GM13976 (cell line): Measurements from ENCODE around the gene GPR42.
"Not testable (repeated sequence)": the region's sequence is repeated elsewhere in the genome, so short reads cannot be mapped to it uniquely, and the experiment has no call there.

Source experiments
- DNase-seq: peaks from one replicate; pipeline ENCODE4 v3.0.0; 2012; ENCODE audit warnings: low spot score
- in situ Hi-C: fragments of 300-500 bp; cut with MboI; formaldehyde crosslinking; loops from one replicate; pipeline ENCODE4 v1.12.0; 2022; ENCODE audit warnings: low sequenced_read_pairs, mixed read lengths, inconsistent platforms; ENCODE audit not compliant: unreplicated experiment
- TF ChIP-seq, protein P1 (sequence below): IDR thresholded peaks from 2 replicates; pipeline ENCODE4 v1.5.1; 2012; ENCODE audit warnings: borderline replicate concordance, mild to moderate bottlenecking; ENCODE audit not compliant: insufficient read depth; ENCODE audit errors: extremely low read depth, missing control alignments, control extremely low read depth

Gene GPR42

DNA sequence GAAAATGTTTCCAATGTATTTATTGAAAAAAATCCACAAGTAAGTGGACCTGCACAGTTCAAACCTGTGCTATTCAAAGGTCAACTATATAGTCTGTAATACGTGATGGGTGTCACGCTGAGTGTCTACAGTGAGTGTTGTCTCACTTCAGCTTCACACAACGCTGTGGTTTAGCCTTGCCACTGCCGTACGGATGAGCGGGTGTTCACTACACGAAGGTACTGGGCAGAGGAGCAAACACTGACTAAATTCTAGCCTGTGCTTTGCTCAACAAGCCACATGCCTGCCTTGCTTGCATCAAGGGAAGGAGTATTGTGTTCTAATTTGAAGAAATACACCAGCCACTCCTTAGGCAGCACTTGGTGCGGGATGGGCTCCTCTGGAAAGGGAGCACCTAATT, 16.0 kb upstream of the GPR42 start:
- TF ChIP-seq, protein P1, sequence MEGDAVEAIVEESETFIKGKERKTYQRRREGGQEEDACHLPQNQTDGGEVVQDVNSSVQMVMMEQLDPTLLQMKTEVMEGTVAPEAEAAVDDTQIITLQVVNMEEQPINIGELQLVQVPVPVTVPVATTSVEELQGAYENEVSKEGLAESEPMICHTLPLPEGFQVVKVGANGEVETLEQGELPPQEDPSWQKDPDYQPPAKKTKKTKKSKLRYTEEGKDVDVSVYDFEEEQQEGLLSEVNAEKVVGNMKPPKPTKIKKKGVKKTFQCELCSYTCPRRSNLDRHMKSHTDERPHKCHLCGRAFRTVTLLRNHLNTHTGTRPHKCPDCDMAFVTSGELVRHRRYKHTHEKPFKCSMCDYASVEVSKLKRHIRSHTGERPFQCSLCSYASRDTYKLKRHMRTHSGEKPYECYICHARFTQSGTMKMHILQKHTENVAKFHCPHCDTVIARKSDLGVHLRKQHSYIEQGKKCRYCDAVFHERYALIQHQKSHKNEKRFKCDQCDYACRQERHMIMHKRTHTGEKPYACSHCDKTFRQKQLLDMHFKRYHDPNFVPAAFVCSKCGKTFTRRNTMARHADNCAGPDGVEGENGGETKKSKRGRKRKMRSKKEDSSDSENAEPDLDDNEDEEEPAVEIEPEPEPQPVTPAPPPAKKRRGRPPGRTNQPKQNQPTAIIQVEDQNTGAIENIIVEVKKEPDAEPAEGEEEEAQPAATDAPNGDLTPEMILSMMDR: no peak
- DNase-seq: peak; percentile 13
- in situ Hi-C loops: loop anchor here (10.0 kb wide), 2 partner anchors 110 to 140 kb away; partner anchors contain the start of gene KRTDAP

DNA sequence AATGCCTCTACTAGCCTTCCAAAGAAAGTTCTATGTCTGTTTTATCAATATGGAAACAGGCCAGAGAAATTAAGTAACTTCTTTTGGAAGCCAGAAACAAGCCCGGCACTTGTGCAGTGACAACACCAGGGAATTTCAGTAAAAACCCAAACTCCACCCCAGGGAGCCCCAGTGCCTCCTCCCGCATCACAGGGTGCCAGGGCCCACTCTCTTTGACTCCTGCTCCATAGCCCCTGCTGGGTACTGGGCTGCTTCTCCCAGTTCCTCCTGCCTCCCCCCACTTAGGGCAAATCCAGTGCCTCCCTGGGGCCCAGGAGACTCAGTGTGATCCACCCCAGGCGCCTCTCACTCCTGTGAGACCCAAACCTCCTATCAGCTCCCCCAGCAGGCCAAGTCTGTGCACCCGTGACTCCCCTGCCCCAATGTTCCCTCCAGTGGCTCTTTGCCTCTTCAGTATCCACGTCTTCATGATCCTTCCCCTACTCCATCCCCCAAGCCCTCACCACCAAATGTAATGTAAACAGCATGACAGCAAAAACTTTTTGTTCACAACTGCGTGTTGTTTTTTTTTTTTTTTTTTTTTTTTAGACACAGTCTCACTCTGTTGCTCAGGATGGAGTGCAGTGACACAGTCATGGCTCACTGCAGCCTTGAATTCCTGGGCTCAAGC, 14.9 kb upstream of the GPR42 start:
- TF ChIP-seq, protein P1: no peak
- in situ Hi-C loops: loop anchor here (10.0 kb wide), 2 partner anchors 109 to 139 kb away; partner anchors contain the start of gene KRTDAP
- peak; percentile 8 for DNase-seq

DNA sequence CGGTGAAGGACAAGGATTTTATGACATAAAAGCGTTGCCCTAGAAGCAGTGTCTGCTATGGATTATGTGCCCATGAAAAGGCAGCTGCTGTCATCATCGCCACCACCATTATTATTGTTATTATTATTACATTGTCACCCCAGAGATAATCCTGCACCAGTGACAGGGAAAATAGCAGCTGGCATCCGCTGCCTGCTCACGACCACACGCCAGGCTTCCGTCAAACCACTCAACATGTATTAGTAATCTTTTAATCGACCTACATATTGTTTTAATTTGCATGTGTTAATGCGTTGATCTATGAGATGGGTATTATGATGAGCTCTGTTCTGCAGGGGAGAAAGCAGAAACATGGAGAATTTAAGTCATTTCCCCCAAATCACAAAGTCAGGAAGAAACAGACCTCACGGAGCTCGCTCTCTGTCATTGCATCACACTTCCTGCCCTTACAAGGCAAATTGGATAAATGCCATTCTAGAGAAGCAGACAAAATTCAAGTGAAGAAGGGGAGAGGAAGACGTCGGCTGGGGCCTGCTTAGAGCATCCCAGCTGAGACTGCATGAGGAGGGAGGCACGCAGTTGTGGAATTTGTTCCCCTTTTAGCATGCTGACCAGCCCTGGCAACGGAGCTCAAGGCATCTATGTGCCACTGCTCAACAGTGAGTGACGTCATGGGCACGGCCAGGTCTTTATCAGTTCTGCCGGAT, 12.8 kb upstream of the GPR42 start, which contains the start of gene FFAR3:
FFAR3 (plus strand) TSS at position 594 of the 707 bp plus-strand sequence. CDS start 431 bp downstream, outside the sequence.
- in situ Hi-C loops: loop anchor here (10.0 kb wide), 2 partner anchors 107 to 137 kb away; partner anchors contain the start of gene KRTDAP
- TF ChIP-seq, protein P1: no peak
- peak; percentile 5 for DNase-seq

DNA sequence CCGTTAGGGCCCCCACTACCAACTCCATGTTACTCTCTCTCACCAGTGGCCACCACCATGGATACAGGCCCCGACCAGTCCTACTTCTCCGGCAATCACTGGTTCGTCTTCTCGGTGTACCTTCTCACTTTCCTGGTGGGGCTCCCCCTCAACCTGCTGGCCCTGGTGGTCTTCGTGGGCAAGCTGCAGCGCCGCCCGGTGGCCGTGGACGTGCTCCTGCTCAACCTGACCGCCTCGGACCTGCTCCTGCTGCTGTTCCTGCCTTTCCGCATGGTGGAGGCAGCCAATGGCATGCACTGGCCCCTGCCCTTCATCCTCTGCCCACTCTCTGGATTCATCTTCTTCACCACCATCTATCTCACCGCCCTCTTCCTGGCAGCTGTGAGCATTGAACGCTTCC, 12.0 kb upstream of the GPR42 start:
- in situ Hi-C loops: loop anchor here (10.0 kb wide), 2 partner anchors 106 to 136 kb away; partner anchors contain the start of gene KRTDAP
- DNase-seq: not testable (repeated sequence)

DNA sequence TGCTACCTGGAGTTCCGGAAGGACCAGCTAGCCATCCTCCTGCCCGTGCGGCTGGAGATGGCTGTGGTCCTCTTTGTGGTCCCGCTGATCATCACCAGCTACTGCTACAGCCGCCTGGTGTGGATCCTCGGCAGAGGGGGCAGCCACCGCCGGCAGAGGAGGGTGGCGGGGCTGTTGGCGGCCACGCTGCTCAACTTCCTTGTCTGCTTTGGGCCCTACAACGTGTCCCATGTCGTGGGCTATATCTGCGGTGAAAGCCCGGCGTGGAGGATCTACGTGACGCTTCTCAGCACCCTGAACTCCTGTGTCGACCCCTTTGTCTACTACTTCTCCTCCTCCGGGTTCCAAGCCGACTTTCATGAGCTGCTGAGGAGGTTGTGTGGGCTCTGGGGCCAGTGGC, 11.5 kb upstream of the GPR42 start:
- not testable (repeated sequence) for DNase-seq
- in situ Hi-C loops: loop anchor here (10.0 kb wide), 2 partner anchors 105 to 135 kb away; partner anchors contain the start of gene KRTDAP

DNA sequence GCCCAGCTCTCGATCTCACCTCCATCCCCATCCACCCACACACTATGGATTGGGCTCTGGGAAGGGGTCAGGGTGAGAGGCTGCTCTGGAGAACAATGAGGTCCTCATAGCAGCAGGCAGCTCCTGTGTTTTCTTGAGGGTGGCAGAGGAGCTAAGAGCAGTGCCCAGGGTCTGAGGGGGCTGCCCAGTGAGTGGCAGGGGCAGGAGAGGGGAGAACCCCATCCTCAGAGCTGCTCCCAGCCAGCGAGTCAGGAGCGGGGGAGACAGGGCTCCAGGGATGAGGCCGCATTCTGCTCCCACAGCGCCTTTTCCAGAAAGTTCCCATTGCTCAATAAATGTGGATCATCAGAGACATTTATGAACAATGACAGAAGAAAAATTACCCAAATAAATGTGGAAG, 10.8 kb upstream of the GPR42 start:
- in situ Hi-C loops: not testable (repeated sequence)

DNA sequence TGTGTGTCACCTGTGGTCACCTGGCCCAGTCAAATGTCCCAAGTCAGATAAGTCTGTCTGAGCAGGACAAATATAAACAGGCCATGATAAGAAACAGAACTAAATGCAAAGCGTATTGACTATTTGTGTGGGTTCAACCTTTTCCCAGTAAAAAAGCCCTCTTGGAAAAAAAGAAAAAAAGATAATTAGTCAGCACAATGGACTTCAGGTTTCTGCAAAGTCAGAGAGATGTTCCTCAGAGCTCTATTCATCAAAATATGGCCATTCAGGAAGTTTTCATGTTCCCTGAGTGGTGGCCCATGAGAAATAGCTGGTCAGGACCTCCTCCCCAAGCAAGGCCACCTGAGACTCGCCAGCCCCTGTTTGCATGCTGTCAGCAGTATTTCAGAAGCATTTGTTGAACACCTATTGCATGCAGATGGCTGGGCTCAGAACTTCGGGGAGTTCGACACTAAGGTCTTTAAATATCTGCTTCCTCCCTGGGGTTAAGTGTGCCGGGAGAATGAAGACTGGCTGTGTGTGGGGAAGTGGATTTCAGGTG, 9.9 kb upstream of the GPR42 start:
- TF ChIP-seq, protein P1: no peak
- peak; percentile 13 for DNase-seq
- in situ Hi-C loops: no loop called here

More for the DNA sequence above, 10.8 kb upstream of the GPR42 start:
- DNase-seq: not testable (repeated sequence)

DNA sequence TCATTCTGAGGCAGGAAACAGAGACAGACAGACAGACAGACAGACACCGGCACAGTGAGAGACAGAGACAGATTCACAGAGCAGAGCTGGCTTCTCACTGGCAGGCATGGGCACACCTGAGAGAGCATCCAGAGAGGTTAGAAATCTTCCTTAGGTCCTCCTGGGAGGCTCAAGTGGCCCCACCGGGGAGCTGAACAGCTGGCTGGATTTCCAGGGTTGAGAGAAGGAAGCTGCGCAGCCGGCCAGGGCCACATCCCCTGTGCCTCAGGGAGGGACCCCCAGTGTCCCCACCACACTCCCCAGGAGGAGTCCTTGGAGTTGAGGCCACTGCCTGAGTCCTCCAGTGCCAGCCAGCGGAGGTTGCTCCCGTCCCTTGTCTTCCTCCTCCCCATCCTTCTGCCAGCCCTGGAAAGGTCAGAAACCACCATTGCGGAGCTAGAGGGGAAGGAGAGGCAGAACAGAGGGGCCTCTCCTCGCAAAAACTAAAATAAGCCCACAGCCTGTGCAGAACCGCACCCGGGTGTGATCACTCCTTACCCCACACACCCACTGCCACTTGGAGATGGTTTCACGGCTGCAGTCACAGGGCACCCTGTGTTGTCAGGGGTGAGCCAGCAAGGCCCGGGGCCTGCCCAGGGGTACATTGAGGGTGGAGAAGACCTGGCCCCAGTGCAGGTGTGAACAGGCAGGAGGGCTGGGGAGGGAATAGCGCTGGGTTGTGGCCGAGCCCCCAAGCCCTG, 8.4 kb upstream of the GPR42 start:
- TF ChIP-seq, protein P1: no peak
- peak; percentile 9 for DNase-seq
- in situ Hi-C loops: no loop called here
